Measurements from ENCODE around the gene ANO1. TPM values are rescaled to one million over a fixed set of nuclear protein-coding genes. Genes with fewer than 3 reads are reported as not detected.

ANO1 gene
- polyA plus RNA-seq, 1 of the 3 experiments (the other 2 are of a cell fraction), result not detected

DNA sequence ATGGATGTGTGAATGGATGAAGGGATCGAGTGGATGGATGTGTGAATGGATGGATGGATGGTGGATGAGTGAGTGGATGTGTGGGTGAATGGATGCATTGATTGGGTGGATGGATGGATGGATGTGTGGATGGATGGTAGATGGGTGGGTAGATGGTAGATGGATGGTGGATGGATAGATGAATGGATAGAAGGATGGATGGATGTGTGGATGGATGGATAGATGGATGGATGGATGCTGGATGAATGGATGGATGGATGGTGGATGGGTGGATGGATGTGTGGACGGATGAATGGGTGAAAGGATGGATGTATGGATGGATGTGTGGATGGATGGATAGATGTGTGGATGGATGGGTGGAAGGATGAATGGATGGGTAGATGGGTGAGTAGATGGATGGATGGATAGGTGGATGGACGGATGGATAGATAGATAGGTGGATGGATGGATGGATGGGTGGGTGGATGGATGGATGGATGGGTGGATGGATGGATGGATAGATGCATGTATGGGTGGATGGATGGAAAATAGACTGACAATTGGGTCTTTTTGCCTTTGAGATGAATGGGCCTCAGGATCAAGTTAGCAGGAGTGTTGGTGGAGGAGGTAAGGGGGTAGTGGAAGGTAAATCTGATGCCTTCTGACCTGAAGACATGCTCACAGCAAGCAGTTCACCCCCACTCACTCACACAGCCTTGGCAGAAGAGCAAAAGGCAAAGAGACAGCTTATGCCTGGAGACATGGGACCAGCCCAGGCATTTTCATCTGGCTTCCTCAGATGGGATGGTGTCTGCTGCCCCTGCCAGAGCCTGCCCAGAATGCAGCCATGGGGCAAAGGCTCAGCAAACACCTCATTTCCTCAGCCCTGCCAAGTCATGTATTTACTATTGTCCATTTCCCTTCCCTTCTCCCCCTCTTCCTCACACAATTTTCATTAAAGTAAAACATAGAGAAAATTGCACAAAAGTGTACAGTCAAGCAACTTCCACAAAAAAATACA, 117.0 kb downstream of the ANO1 start:
- TF ChIP-seq YY1 (IDR thresholded peaks at IDR 0.05; ENCODE audit: low read depth) (no peak), GABPA (IDR thresholded peaks at IDR 0.05; ENCODE audit: low read depth) (no peak), NFIC (IDR thresholded peaks at IDR 0.05; ENCODE audit: borderline replicate concordance) (no peak), RAD21 (IDR thresholded peaks at IDR 0.05; ENCODE audit: low read length) (no peak)
- TF ChIP-seq, protein P1, sequence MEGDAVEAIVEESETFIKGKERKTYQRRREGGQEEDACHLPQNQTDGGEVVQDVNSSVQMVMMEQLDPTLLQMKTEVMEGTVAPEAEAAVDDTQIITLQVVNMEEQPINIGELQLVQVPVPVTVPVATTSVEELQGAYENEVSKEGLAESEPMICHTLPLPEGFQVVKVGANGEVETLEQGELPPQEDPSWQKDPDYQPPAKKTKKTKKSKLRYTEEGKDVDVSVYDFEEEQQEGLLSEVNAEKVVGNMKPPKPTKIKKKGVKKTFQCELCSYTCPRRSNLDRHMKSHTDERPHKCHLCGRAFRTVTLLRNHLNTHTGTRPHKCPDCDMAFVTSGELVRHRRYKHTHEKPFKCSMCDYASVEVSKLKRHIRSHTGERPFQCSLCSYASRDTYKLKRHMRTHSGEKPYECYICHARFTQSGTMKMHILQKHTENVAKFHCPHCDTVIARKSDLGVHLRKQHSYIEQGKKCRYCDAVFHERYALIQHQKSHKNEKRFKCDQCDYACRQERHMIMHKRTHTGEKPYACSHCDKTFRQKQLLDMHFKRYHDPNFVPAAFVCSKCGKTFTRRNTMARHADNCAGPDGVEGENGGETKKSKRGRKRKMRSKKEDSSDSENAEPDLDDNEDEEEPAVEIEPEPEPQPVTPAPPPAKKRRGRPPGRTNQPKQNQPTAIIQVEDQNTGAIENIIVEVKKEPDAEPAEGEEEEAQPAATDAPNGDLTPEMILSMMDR (IDR thresholded peaks at IDR 0.05), result no peak
- TF ChIP-seq, protein P2, sequence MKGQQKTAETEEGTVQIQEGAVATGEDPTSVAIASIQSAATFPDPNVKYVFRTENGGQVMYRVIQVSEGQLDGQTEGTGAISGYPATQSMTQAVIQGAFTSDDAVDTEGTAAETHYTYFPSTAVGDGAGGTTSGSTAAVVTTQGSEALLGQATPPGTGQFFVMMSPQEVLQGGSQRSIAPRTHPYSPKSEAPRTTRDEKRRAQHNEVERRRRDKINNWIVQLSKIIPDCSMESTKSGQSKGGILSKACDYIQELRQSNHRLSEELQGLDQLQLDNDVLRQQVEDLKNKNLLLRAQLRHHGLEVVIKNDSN (IDR thresholded peaks at IDR 0.05; ENCODE audit: borderline replicate concordance, low read depth), result no peak
- DNase-seq, result no peak
- H3K27me3 ChIP-seq (ENCODE audit: insufficient read depth), result no peaks in the 10 kb centered on the region
- no peak overlapping the region for H3K4me3 ChIP-seq (ENCODE audit: low read depth in 2 of 2, low read length in 1 of 2)
- no peaks in the 10 kb centered on the region for H3K9me2 ChIP-seq
- no peaks in the 10 kb centered on the region for H3K4me1 ChIP-seq (ENCODE audit: control insufficient read depth in 1 of 2, insufficient read depth in 2 of 2, low read depth in 1 of 2, low read length in 1 of 2)
- H3K9me3 ChIP-seq, result no peaks in the 10 kb centered on the region
- no peak overlapping the region for H3K4me2 ChIP-seq
- no peaks in the 10 kb centered on the region for H4K20me1 ChIP-seq (ENCODE audit: insufficient read depth)
- ChIA-PET CTCF (interaction anchor here (0.8 to 7.3 kb wide), 30 partner anchors 8 to 551 kb away, joined by 3 to 105 read pairs (median 5); no protein-coding TSS in a partner anchor), POLR2A (interaction anchor here (1.3 kb wide), 1 partner anchor 276 kb away, joined by 3 read pairs; no protein-coding TSS in a partner anchor)
- WGBS (ENCODE audit: low lambda C conversion rate), result 30% methylated on average over 3 of the region's 3 CpGs
- H3K36me3 ChIP-seq (replicated peaks in 1 of 2; ENCODE audit: control insufficient read depth in 1 of 2, insufficient read depth in 2 of 2, low read length in 1 of 2), result no peaks in the 10 kb centered on the region
- no peaks in the 10 kb centered on the region for H3F3A ChIP-seq (replicated peaks; ENCODE audit: insufficient read depth)
- no peak overlapping the region for H2AFZ ChIP-seq (ENCODE audit: low read depth)
- H3K79me2 ChIP-seq (ENCODE audit: insufficient read depth), result no peaks in the 10 kb centered on the region
- H3K9ac ChIP-seq, result no peak overlapping the region
- no peak overlapping the region for H3K27ac ChIP-seq (ENCODE audit: low read depth in 2 of 2, low read length in 1 of 2)

DNA sequence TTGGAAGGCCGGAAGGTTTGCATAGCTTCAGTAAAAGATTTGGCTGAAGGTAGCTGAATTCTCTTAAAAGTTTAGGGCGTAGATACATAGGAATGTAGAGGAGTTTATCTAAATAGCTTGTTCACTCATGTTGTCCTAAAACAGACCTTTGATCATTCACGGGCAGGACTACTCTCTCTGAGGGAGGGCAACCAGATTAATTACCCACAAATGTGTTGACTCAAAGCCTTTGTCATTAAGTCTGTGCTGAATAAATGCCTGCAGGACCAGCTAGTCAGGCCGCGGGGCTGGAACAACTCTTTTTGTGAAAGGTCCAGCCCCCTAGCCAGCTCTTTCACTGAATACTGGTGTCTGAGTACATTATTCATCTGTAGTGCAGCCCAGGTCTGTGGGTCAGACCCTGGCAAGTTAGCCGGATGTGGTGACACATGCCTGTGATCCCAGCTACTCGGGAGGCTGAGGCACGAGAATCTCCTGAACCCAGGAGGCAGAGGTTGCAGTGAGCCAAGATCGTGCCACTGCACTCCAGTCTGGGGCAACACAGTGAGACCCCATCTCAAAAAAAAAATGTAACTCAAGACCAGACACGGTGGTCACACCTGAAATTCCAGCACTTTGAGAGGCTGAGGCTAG, 122.2 kb downstream of the ANO1 start:
- H3K4me3 ChIP-seq (ENCODE audit: low read depth in 2 of 2, low read length in 1 of 2), result no peak overlapping the region
- no peak for DNase-seq
- H3F3A ChIP-seq (replicated peaks; ENCODE audit: insufficient read depth), result peaks cover 7% of the 10 kb centered on the region
- H3K79me2 ChIP-seq (ENCODE audit: insufficient read depth), result peaks cover 22% of the 10 kb centered on the region
- H3K9me2 ChIP-seq, result no peaks in the 10 kb centered on the region
- peaks cover 6 to 7% of the 10 kb centered on the region in 2 experiments for H3K36me3 ChIP-seq (replicated peaks in 1 of 2; ENCODE audit: control insufficient read depth in 1 of 2, insufficient read depth in 2 of 2, low read length in 1 of 2)
- H3K27me3 ChIP-seq (ENCODE audit: insufficient read depth), result no peaks in the 10 kb centered on the region
- POLR2A ChIA-PET, result interaction anchor here (0.6 kb wide), 1 partner anchor 1162 kb away, joined by 3 read pairs; no protein-coding TSS in a partner anchor
- H3K9ac ChIP-seq, result no peak overlapping the region
- H3K9me3 ChIP-seq, result no peaks in the 10 kb centered on the region
- CTCF ChIA-PET, result interaction anchor here (0.6 to 7.3 kb wide), 9 partner anchors 8 to 514 kb away, joined by 3 to 105 read pairs (median 4); no protein-coding TSS in a partner anchor
- no peak overlapping the region for H3K27ac ChIP-seq (ENCODE audit: low read depth in 2 of 2, low read length in 1 of 2)
- WGBS (ENCODE audit: low lambda C conversion rate), result 36% methylated on average over 10 of the region's 10 CpGs
- no peak overlapping the region for H3K4me2 ChIP-seq
- H4K20me1 ChIP-seq (ENCODE audit: insufficient read depth), result peaks cover 14% of the 10 kb centered on the region
- H2AFZ ChIP-seq (ENCODE audit: low read depth), result no peak overlapping the region
- H3K4me1 ChIP-seq (ENCODE audit: control insufficient read depth in 1 of 2, insufficient read depth in 2 of 2, low read depth in 1 of 2, low read length in 1 of 2), result peaks cover 6 to 15% of the 10 kb centered on the region in 2 experiments; a peak in 2 of 4 replicates
- TF ChIP-seq MEF2A (IDR thresholded peaks at IDR 0.05; ENCODE audit: borderline replicate concordance, low read depth), result no peak
- TF ChIP-seq YY1 (IDR thresholded peaks at IDR 0.05; ENCODE audit: low read depth), result no peak
- TF ChIP-seq SIN3A (IDR thresholded peaks at IDR 0.05; ENCODE audit: borderline replicate concordance, low read depth, low read length), result no peak
- no peak for TF ChIP-seq EZH2phosphoT487 (IDR thresholded peaks at IDR 0.05; ENCODE audit: borderline replicate concordance, low read depth)
- TF ChIP-seq, protein P3, sequence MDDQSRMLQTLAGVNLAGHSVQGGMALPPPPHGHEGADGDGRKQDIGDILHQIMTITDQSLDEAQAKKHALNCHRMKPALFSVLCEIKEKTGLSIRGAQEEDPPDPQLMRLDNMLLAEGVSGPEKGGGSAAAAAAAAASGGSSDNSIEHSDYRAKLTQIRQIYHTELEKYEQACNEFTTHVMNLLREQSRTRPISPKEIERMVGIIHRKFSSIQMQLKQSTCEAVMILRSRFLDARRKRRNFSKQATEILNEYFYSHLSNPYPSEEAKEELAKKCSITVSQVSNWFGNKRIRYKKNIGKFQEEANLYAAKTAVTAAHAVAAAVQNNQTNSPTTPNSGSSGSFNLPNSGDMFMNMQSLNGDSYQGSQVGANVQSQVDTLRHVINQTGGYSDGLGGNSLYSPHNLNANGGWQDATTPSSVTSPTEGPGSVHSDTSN (IDR thresholded peaks at IDR 0.05), result no peak
- TF ChIP-seq ELF1 (IDR thresholded peaks at IDR 0.05), result no peak
- TF ChIP-seq POLR2AphosphoS5 (IDR thresholded peaks at IDR 0.05; ENCODE audit: low read depth, low read length), result no peak
- TF ChIP-seq, protein P4, sequence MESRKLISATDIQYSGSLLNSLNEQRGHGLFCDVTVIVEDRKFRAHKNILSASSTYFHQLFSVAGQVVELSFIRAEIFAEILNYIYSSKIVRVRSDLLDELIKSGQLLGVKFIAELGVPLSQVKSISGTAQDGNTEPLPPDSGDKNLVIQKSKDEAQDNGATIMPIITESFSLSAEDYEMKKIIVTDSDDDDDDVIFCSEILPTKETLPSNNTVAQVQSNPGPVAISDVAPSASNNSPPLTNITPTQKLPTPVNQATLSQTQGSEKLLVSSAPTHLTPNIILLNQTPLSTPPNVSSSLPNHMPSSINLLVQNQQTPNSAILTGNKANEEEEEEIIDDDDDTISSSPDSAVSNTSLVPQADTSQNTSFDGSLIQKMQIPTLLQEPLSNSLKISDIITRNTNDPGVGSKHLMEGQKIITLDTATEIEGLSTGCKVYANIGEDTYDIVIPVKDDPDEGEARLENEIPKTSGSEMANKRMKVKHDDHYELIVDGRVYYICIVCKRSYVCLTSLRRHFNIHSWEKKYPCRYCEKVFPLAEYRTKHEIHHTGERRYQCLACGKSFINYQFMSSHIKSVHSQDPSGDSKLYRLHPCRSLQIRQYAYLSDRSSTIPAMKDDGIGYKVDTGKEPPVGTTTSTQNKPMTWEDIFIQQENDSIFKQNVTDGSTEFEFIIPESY (IDR thresholded peaks at IDR 0.05; ENCODE audit: borderline replicate concordance, low read depth), result no peak
- TF ChIP-seq, protein P5, sequence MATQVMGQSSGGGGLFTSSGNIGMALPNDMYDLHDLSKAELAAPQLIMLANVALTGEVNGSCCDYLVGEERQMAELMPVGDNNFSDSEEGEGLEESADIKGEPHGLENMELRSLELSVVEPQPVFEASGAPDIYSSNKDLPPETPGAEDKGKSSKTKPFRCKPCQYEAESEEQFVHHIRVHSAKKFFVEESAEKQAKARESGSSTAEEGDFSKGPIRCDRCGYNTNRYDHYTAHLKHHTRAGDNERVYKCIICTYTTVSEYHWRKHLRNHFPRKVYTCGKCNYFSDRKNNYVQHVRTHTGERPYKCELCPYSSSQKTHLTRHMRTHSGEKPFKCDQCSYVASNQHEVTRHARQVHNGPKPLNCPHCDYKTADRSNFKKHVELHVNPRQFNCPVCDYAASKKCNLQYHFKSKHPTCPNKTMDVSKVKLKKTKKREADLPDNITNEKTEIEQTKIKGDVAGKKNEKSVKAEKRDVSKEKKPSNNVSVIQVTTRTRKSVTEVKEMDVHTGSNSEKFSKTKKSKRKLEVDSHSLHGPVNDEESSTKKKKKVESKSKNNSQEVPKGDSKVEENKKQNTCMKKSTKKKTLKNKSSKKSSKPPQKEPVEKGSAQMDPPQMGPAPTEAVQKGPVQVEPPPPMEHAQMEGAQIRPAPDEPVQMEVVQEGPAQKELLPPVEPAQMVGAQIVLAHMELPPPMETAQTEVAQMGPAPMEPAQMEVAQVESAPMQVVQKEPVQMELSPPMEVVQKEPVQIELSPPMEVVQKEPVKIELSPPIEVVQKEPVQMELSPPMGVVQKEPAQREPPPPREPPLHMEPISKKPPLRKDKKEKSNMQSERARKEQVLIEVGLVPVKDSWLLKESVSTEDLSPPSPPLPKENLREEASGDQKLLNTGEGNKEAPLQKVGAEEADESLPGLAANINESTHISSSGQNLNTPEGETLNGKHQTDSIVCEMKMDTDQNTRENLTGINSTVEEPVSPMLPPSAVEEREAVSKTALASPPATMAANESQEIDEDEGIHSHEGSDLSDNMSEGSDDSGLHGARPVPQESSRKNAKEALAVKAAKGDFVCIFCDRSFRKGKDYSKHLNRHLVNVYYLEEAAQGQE (IDR thresholded peaks at IDR 0.05; ENCODE audit: low read depth, low read length), result no peak
